Vagina (tissue), 2 donors: Measurements from ENCODE around the gene PDHX. TPM values are rescaled to one million over a fixed set of nuclear protein-coding genes. Genes with fewer than 3 reads are reported as not detected.

Experiments used
- DNase-seq, 2 donors: peaks; one replicate each; pipeline ENCODE4 v3.0.0-alpha.2; 2017; ENCODE audit errors: extremely low spot score in 2 of 2
- H3K27ac ChIP-seq: fragments of 200-600 bp; sonication (generic); one replicate; pipeline ENCODE4 v1.5.1; 2019
- H3K27me3 ChIP-seq: fragments of 200-600 bp; sonication (generic); one replicate; pipeline ENCODE4 v1.5.1; 2019
- H3K36me3 ChIP-seq, 2 donors: fragments of 200-600 bp; sonication (generic); one replicate each; pipeline ENCODE4 v1.5.1; 2017 to 2019
- H3K4me1 ChIP-seq: fragments of 200-600 bp; sonication (generic); one replicate; pipeline ENCODE4 v1.5.1; 2019
- H3K4me3 ChIP-seq, 2 donors: fragments of 200-600 bp; sonication (generic); 1 replicate in 1 of 2; 2 replicates in 1 of 2; pipeline ENCODE4 v1.5.1; 2016 to 2019
- H3K9me3 ChIP-seq: fragments of 200-600 bp; sonication (generic); one replicate; pipeline ENCODE4 v1.5.1; 2019
- CTCF ChIP-seq, 3 experiments: fragments of 450-650 bp in 2 of 3; fragments of 200-600 bp in 1 of 3; sonication (generic) in 1 of 3; IDR thresholded peaks; one replicate each; pipeline ENCODE4 v1.5.1; 2017 to 2019; ENCODE audit warnings: antibody characterized with exemption in 3 of 3, mild to moderate bottlenecking in 2 of 3, moderate library complexity in 2 of 3
- POLR2A ChIP-seq, 2 donors: fragments of 450-650 bp; IDR thresholded peaks; one replicate each; pipeline ENCODE4 v1.6.1; 2017; ENCODE audit warnings: antibody characterized with exemption in 2 of 2, mild to moderate bottlenecking in 2 of 2, moderate library complexity in 2 of 2
- POLR2AphosphoS5 ChIP-seq, 2 donors: sonication (generic); formaldehyde crosslinking; IDR thresholded peaks; one replicate each; pipeline ENCODE4 v1.9.0; 2017; ENCODE audit warnings: antibody characterized with exemption in 2 of 2, mild to moderate bottlenecking in 2 of 2, low read depth in 1 of 2; ENCODE audit not compliant: insufficient read depth in 1 of 2
- intact Hi-C: fragments of 100-400 bp; cut with DNase I; formaldehyde crosslinking; loops from one replicate; pipeline ENCODE4 v1.15.1; 2023
- total RNA-seq: library from RNA; depleted of rRNA; stranded (reverse); fragments of >200 nt; gene quantifications from one replicate; pipeline ENCODE4 v1.2.3, GENCODE V29; 2016

The PDHX gene
- total RNA-seq, 1 donor from 2014 or later, result 15.0 TPM

GRCh38 chr11:34957606-34958005 is 41.2 kb downstream of the PDHX start:
- Histone ChIP-seq H3K4me1 (no peaks in the 10 kb centered on the region), H3K36me3 (no peaks in the 10 kb centered on the region), H3K9me3 (no peaks in the 10 kb centered on the region), H3K27ac (no peak overlapping the region), H3K27me3 (no peaks in the 10 kb centered on the region), H3K4me3 (no peak overlapping the region)
- TF ChIP-seq CTCF (IDR thresholded peaks at IDR 0.05) (no peak), POLR2AphosphoS5 (IDR thresholded peaks at IDR 0.05; ENCODE audit: insufficient read depth in 1 of 2, low read depth in 1 of 2) (no peak), POLR2A (IDR thresholded peaks at IDR 0.05) (no peak)
- no peak for DNase-seq
- intact Hi-C loops, result no loop called here

DNA sequence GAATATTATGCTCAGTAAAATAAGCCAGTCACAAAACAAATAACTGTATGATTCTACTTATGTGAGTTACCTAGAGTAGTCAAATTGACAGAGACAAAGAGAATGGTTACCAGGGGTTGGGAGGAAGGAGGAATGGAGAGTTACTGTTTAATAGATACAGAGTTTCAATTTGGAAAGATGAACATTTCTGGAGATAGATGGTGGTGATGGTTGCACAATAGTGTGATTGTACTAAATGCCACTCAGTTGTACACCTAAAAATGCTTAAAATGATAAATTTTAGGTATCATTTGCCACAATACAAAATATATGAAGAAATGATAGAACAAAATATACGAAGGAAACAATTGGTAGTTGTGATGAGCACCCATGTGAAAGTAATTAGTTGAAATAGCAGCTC is 43.4 kb downstream of the PDHX start:
- no peaks in the 10 kb centered on the region for H3K4me1 ChIP-seq
- TF ChIP-seq POLR2AphosphoS5 (IDR thresholded peaks at IDR 0.05; ENCODE audit: insufficient read depth in 1 of 2, low read depth in 1 of 2) (no peak), CTCF (IDR thresholded peaks at IDR 0.05) (no peak), POLR2A (IDR thresholded peaks at IDR 0.05) (no peak)
- H3K27ac ChIP-seq, result no peak overlapping the region
- H3K27me3 ChIP-seq, result no peaks in the 10 kb centered on the region
- H3K4me3 ChIP-seq, result no peak overlapping the region
- no peaks in the 10 kb centered on the region for H3K36me3 ChIP-seq
- DNase-seq, result no peak
- intact Hi-C loops, result no loop called here
- no peaks in the 10 kb centered on the region for H3K9me3 ChIP-seq

GRCh38 chr11:34960277-34960676 is 43.9 kb downstream of the PDHX start:
- no peak overlapping the region for H3K27ac ChIP-seq
- DNase-seq, result no peak
- intact Hi-C loops, result no loop called here
- no peaks in the 10 kb centered on the region for H3K4me1 ChIP-seq
- no peaks in the 10 kb centered on the region for H3K27me3 ChIP-seq
- H3K4me3 ChIP-seq, result no peak overlapping the region
- TF ChIP-seq POLR2AphosphoS5 (IDR thresholded peaks at IDR 0.05; ENCODE audit: insufficient read depth in 1 of 2, low read depth in 1 of 2), result no peak
- no peak for TF ChIP-seq POLR2A (IDR thresholded peaks at IDR 0.05)
- no peak for TF ChIP-seq CTCF (IDR thresholded peaks at IDR 0.05)
- H3K36me3 ChIP-seq, result no peaks in the 10 kb centered on the region
- H3K9me3 ChIP-seq, result no peaks in the 10 kb centered on the region

GRCh38 chr11:34962034-34962433 is 45.6 kb downstream of the PDHX start:
- no peaks in the 10 kb centered on the region for H3K27me3 ChIP-seq
- no peaks in the 10 kb centered on the region for H3K9me3 ChIP-seq
- H3K4me3 ChIP-seq, result no peak overlapping the region
- no peak overlapping the region for H3K27ac ChIP-seq
- peaks cover 0 to 6% of the 10 kb centered on the region in 2 donors for H3K36me3 ChIP-seq
- DNase-seq, result no peak
- H3K4me1 ChIP-seq, result no peaks in the 10 kb centered on the region
- intact Hi-C loops, result no loop called here
- TF ChIP-seq POLR2A (IDR thresholded peaks at IDR 0.05), result no peak
- TF ChIP-seq POLR2AphosphoS5 (IDR thresholded peaks at IDR 0.05; ENCODE audit: insufficient read depth in 1 of 2, low read depth in 1 of 2), result no peak
- no peak for TF ChIP-seq CTCF (IDR thresholded peaks at IDR 0.05)

- no peak for DNase-seq
- Histone ChIP-seq H3K36me3 (peaks cover 0 to 6% of the 10 kb centered on the region in 2 donors), H3K4me3 (no peak overlapping the region), H3K9me3 (no peaks in the 10 kb centered on the region), H3K27me3 (no peaks in the 10 kb centered on the region), H3K27ac (no peak overlapping the region), H3K4me1 (no peaks in the 10 kb centered on the region)
- intact Hi-C loops, result no loop called here
- no peak for TF ChIP-seq CTCF (IDR thresholded peaks at IDR 0.05)
- TF ChIP-seq POLR2A (IDR thresholded peaks at IDR 0.05), result no peak
- no peak for TF ChIP-seq POLR2AphosphoS5 (IDR thresholded peaks at IDR 0.05; ENCODE audit: insufficient read depth in 1 of 2, low read depth in 1 of 2)
These were observed 46.9 kb downstream of the PDHX start for GRCh38 chr11:34963351-34963750.
